GM12801 (cell line): ENCODE measurements around the gene CDCA4.

Experiments
- CTCF ChIP-seq: IDR thresholded peaks from one replicate; pipeline ENCODE4 v1.5.1; 2011; ENCODE audit warnings: control low read depth; ENCODE audit not compliant: insufficient read length; ENCODE audit errors: extremely low read depth

The CDCA4 gene

GRCh38 chr14:105012171-105012985, 8.5 kb downstream of the CDCA4 start:
- no peak for TF ChIP-seq CTCF

GRCh38 chr14:105011312-105011990, 9.4 kb downstream of the CDCA4 start:
- TF ChIP-seq CTCF, result no peak

- TF ChIP-seq CTCF, result no peak
These were observed 10.0 kb downstream of the CDCA4 start for GRCh38 chr14:105010891-105011291.

- no peak for TF ChIP-seq CTCF
These were observed 10.8 kb downstream of the CDCA4 start for GRCh38 chr14:105010106-105010505.

GRCh38 chr14:105007593-105008264, 13.2 kb downstream of the CDCA4 start:
- TF ChIP-seq CTCF, result no peak

GRCh38 chr14:105006831-105007592, 13.9 kb downstream of the CDCA4 start:
- no peak for TF ChIP-seq CTCF
